ENCODE results near the gene PAX4. TPM values are rescaled to one million over a fixed set of nuclear protein-coding genes. Genes with fewer than 3 reads are reported as not detected.
A peak's percentile ranks its signal among the peaks of the same experiment; 100 is the strongest.

PAX4 gene
- total RNA-seq, 2 experiments from 2014 or later = not detected

GRCh38 chr7:127616724-127617123 is 1.2 kb downstream of the PAX4 start:
- H3K27me3 Mint-ChIP-seq = peaks cover 52% of the 10 kb centered on the region
- no peak for DNase-seq
- H3K9me3 Mint-ChIP-seq = no peaks in the 10 kb centered on the region
- POLR2A ChIA-PET = no interaction called here
- H3K36me3 Mint-ChIP-seq = no peaks in the 10 kb centered on the region
- ATAC-seq (ENCODE audit: low read depth) = no peak
- peaks cover 2% of the 10 kb centered on the region for H3K4me1 Mint-ChIP-seq
- H3K4me3 Mint-ChIP-seq = no peak overlapping the region
- H3K27ac Mint-ChIP-seq = no peak overlapping the region

- POLR2A ChIA-PET = no interaction called here
- Mint-ChIP-seq H3K4me3 (no peak overlapping the region), H3K36me3 (no peaks in the 10 kb centered on the region), H3K9me3 (no peaks in the 10 kb centered on the region), H3K27me3 (peaks cover 27% of the 10 kb centered on the region), H3K4me1 (no peaks in the 10 kb centered on the region), H3K27ac (no peak overlapping the region)
- DNase-seq (no peak), ATAC-seq (ENCODE audit: low read depth) (no peak)
These were observed 5.7 kb downstream of the PAX4 start for GRCh38 chr7:127612263-127612662.

GRCh38 chr7:127609297-127609696 is 8.6 kb downstream of the PAX4 start:
- Mint-ChIP-seq H3K4me1 (no peaks in the 10 kb centered on the region), H3K27ac (no peak overlapping the region), H3K9me3 (no peaks in the 10 kb centered on the region), H3K27me3 (peaks cover 15% of the 10 kb centered on the region), H3K36me3 (no peaks in the 10 kb centered on the region), H3K4me3 (no peak overlapping the region)
- ATAC-seq (ENCODE audit: low read depth) = no peak
- POLR2A ChIA-PET = no interaction called here
- no peak for DNase-seq

- DNase-seq (no peak), ATAC-seq (ENCODE audit: low read depth) (no peak)
- Mint-ChIP-seq H3K27me3 (peaks cover 10% of the 10 kb centered on the region), H3K4me1 (no peaks in the 10 kb centered on the region), H3K27ac (no peak overlapping the region), H3K4me3 (no peak overlapping the region), H3K9me3 (no peaks in the 10 kb centered on the region), H3K36me3 (no peaks in the 10 kb centered on the region)
- POLR2A ChIA-PET = no interaction called here
These were observed 9.5 kb downstream of the PAX4 start for GRCh38 chr7:127608446-127608845.

- Mint-ChIP-seq H3K9me3 (no peaks in the 10 kb centered on the region), H3K36me3 (no peaks in the 10 kb centered on the region), H3K4me1 (no peaks in the 10 kb centered on the region), H3K27me3 (no peaks in the 10 kb centered on the region), H3K27ac (no peak overlapping the region), H3K4me3 (no peak overlapping the region)
- POLR2A ChIA-PET = no interaction called here
- DNase-seq (no peak), ATAC-seq (ENCODE audit: low read depth) (no peak)
These were observed 17.1 kb downstream of the PAX4 start for GRCh38 chr7:127600885-127601284.

- H3K27me3 Mint-ChIP-seq = no peaks in the 10 kb centered on the region
- no peak overlapping the region for H3K27ac Mint-ChIP-seq
- no peaks in the 10 kb centered on the region for H3K36me3 Mint-ChIP-seq
- H3K4me3 Mint-ChIP-seq = no peak overlapping the region
- peaks cover 2% of the 10 kb centered on the region for H3K4me1 Mint-ChIP-seq
- H3K9me3 Mint-ChIP-seq = no peaks in the 10 kb centered on the region
- no peak for ATAC-seq (ENCODE audit: low read depth)
- POLR2A ChIA-PET = no interaction called here
- no peak for DNase-seq
These were observed 19.6 kb downstream of the PAX4 start for GRCh38 chr7:127598318-127598717.

GRCh38 chr7:127595737-127596136 is 22.2 kb downstream of the PAX4 start:
- DNase-seq = no peak
- no peaks in the 10 kb centered on the region for H3K9me3 Mint-ChIP-seq
- POLR2A ChIA-PET = no interaction called here
- no peak for ATAC-seq (ENCODE audit: low read depth)
- peaks cover 8% of the 10 kb centered on the region for H3K36me3 Mint-ChIP-seq
- no peaks in the 10 kb centered on the region for H3K27me3 Mint-ChIP-seq
- H3K27ac Mint-ChIP-seq = no peak overlapping the region
- H3K4me1 Mint-ChIP-seq = peaks cover 2% of the 10 kb centered on the region
- no peak overlapping the region for H3K4me3 Mint-ChIP-seq

- Mint-ChIP-seq H3K27me3 (no peaks in the 10 kb centered on the region), H3K9me3 (no peaks in the 10 kb centered on the region), H3K27ac (no peak overlapping the region), H3K36me3 (peaks cover 8% of the 10 kb centered on the region), H3K4me3 (no peak overlapping the region), H3K4me1 (peaks cover 7% of the 10 kb centered on the region)
- POLR2A ChIA-PET = no interaction called here
- ATAC-seq (ENCODE audit: low read depth) (no peak), DNase-seq (no peak)
These were observed 23.5 kb downstream of the PAX4 start for GRCh38 chr7:127594490-127594889.

- Mint-ChIP-seq H3K36me3 (peaks cover 8% of the 10 kb centered on the region), H3K9me3 (no peaks in the 10 kb centered on the region), H3K27me3 (no peaks in the 10 kb centered on the region), H3K4me3 (no peak overlapping the region), H3K27ac (no peak overlapping the region), H3K4me1 (peaks cover 10% of the 10 kb centered on the region)
- POLR2A ChIA-PET = no interaction called here
- no peak for ATAC-seq (ENCODE audit: low read depth)
- no peak for DNase-seq
These were observed 25.4 kb downstream of the PAX4 start for GRCh38 chr7:127592550-127592949.

GRCh38 chr7:127591591-127591990 is 26.4 kb downstream of the PAX4 start:
- Mint-ChIP-seq H3K36me3 (peaks cover 8% of the 10 kb centered on the region), H3K9me3 (no peaks in the 10 kb centered on the region), H3K4me3 (no peak overlapping the region), H3K27ac (no peak overlapping the region), H3K4me1 (peaks cover 12% of the 10 kb centered on the region), H3K27me3 (no peaks in the 10 kb centered on the region)
- DNase-seq = no peak
- no peak for ATAC-seq (ENCODE audit: low read depth)
- POLR2A ChIA-PET = no interaction called here

- no peak overlapping the region for H3K4me3 Mint-ChIP-seq
- no peak for ATAC-seq (ENCODE audit: low read depth)
- no peak for DNase-seq
- no peaks in the 10 kb centered on the region for H3K9me3 Mint-ChIP-seq
- H3K27ac Mint-ChIP-seq = no peak overlapping the region
- peaks cover 8% of the 10 kb centered on the region for H3K36me3 Mint-ChIP-seq
- peaks cover 12% of the 10 kb centered on the region for H3K4me1 Mint-ChIP-seq
- H3K27me3 Mint-ChIP-seq = peaks cover 2% of the 10 kb centered on the region
- POLR2A ChIA-PET = interaction anchor here (0.8 kb wide), 1 partner anchor 11 kb away, joined by 3 read pairs; no protein-coding TSS in a partner anchor
These were observed 26.8 kb downstream of the PAX4 start for GRCh38 chr7:127591189-127591588.

GRCh38 chr7:127589896-127590295 is 28.0 kb downstream of the PAX4 start:
- ATAC-seq (ENCODE audit: low read depth) (no peak), DNase-seq (no peak)
- Mint-ChIP-seq H3K36me3 (peaks cover 8% of the 10 kb centered on the region), H3K27me3 (peaks cover 2% of the 10 kb centered on the region), H3K27ac (peak overlapping the region; percentile 37), H3K4me3 (peak overlapping the region; percentile 96), H3K9me3 (no peaks in the 10 kb centered on the region), H3K4me1 (peaks cover 18% of the 10 kb centered on the region)
- POLR2A ChIA-PET = no interaction called here

GRCh38 chr7:127588697-127589482 is 29.1 kb downstream of the PAX4 start:
- no peaks in the 10 kb centered on the region for H3K9me3 Mint-ChIP-seq
- H3K27ac Mint-ChIP-seq = peak overlapping the region; percentile 92
- H3K4me1 Mint-ChIP-seq = peaks cover 24% of the 10 kb centered on the region
- POLR2A ChIA-PET = interaction anchor here (1.5 kb wide), 1 partner anchor 196 kb away, joined by 3 read pairs; the partner anchor contains the start of gene ZNF800
- H3K4me3 Mint-ChIP-seq = peak overlapping the region; percentile 96
- DNase-seq (no peak), ATAC-seq (ENCODE audit: low read depth) (peak; percentile 40)
- peaks cover 2% of the 10 kb centered on the region for H3K27me3 Mint-ChIP-seq
- H3K36me3 Mint-ChIP-seq = peaks cover 8% of the 10 kb centered on the region

- Mint-ChIP-seq H3K4me3 (peak within 1 kb of the TSS; percentile 96), H3K27me3 (peaks cover 2% of the 10 kb centered on the region), H3K36me3 (peaks cover 8% of the 10 kb centered on the region), H3K27ac (peak within 1 kb of the TSS; percentile 92), H3K9me3 (no peaks in the 10 kb centered on the region), H3K4me1 (peaks cover 31% of the 10 kb centered on the region)
- POLR2A ChIA-PET = interaction anchor here (1.5 kb wide), 1 partner anchor 195 kb away, joined by 3 read pairs; the partner anchor contains the start of gene ZNF800
- ATAC-seq (ENCODE audit: low read depth) (peak; percentile 74), DNase-seq (peak; percentile 95)
These were observed 29.8 kb downstream of the PAX4 start, which contains the start of gene ARF5 for GRCh38 chr7:127588019-127588696. Gene ARF5, plus strand, starts transcription at chr7:127588411. Its CDS starts 88 bp downstream, at chr7:127588499.

Data from activated naive CD8-positive, alpha-beta T cell treated with anti-CD3 and anti-CD28 coated beads, Interleukin-2, amount 10 ng/mL, durations not matched to agents 7 days and 5 days (primary cell).